ENCODE data around the gene TSSK3.

The TSSK3 gene

DNA sequence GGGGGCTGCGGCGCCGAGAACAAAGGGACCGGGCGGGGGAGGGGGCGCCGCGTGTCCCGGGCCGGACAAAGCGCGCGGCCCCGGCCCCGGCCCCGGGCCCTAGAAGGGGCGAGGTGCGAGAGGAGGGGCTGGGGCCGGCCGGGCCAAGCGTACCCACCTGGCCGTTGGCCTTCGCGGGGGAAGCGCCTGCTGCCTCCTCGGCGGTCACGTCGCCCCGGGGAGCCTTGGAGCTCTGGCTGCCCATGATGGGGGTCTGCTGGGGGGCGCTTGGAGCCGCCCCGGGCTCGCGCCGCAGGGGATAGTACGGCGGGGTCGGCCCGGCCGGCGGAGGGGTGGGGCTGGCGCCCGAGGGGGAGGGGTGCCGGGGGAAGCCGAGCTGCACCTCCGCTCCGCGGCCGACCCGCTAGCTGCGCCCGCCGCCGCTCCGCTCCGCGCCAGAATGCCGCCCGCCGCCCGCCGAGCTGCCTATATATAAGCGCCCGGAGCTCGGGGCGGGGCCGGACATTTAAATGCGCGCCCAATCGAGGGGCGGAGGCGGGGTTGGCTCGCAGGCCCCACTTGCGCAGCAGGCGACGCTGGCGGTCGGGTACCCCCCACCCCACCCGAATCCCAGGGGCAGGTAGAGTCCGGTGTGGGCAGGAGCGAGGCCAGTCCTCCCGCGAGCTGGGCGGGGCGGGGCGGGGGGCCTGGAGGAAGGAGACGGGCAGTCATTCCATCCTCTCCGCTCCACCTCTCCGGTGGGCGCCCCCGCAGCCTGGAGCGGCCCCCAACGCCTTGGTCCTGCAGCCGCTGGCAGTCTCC, 26.3 kb upstream of the TSSK3 start, which contains the start of gene MARCKSL1:
TSS of gene MARCKSL1 (minus strand) at position 444 of the 801 bp plus-strand sequence. CDS start at position 244, 200 bp downstream.
- H3K4me3 Mint-ChIP-seq: peak within 1 kb of the TSS; percentile 87
- peaks cover 52% of the 10 kb centered on the region for H3K4me1 Mint-ChIP-seq (ENCODE audit: low read depth)
- no peaks in the 10 kb centered on the region for H3K9me3 Mint-ChIP-seq
- H3K27me3 Mint-ChIP-seq: no peaks in the 10 kb centered on the region
- H3K27ac Mint-ChIP-seq: peak within 1 kb of the TSS; percentile 65
- peaks cover 31% of the 10 kb centered on the region for H3K36me3 Mint-ChIP-seq (ENCODE audit: low read depth)

DNA sequence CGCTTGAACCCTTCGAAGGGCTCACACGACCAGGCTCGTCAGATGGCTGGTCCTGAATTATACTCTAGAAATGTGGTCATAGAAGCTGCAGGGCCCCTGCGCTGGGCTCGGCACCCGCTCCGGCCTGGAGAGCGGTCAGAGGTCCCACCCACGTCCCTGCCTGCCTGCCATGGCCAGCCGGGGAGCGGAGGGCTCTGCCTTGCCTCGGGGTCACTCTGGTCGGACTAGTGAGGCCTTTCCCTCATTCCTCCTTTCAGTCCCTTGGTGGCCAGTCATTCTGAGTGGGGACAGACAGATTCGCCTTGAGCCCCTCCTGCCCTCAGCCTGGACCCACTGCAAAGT, 25.8 kb upstream of the TSSK3 start:
- Mint-ChIP-seq H3K9me3 (no peaks in the 10 kb centered on the region), H3K27ac (no peak overlapping the region), H3K27me3 (no peaks in the 10 kb centered on the region), H3K36me3 (ENCODE audit: low read depth) (peaks cover 25% of the 10 kb centered on the region), H3K4me1 (ENCODE audit: low read depth) (peaks cover 52% of the 10 kb centered on the region), H3K4me3 (peak overlapping the region; percentile 41)

DNA sequence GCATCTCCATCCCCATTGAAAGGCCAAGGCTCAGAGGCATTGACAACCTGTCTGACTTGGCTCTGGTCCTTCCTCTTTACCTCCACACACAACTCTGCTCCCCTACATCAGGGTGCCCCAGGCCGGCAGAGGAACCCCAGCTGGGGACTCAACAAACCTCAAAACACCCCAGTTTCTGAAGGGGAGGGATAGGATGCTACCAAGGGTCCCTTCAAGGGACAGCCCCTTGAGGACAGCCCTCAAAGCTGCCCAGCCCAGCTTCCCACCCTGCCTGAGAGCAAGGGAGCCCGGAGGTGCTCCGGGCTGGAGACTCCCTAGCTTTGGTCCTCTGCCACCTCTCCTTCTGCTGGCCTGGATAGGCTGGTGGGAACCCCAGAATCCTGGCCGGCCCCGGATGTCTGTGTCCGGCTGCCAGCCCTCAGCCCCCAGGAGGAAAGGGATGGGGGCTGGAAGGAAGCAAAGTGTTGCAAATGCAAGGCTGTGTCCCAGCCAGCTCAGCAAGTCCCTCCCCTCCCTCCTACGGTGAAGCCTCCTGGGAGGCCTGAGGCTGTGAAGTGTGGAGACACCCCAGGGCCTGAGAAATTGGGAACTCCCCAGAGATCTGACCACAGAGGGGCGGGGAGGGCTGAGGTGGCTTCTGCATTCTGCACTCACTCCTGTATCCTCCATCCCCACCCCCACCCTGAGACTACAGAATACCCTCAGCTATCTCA, 25.2 kb upstream of the TSSK3 start:
- Mint-ChIP-seq H3K36me3 (ENCODE audit: low read depth) (peaks cover 19% of the 10 kb centered on the region), H3K4me1 (ENCODE audit: low read depth) (peaks cover 52% of the 10 kb centered on the region), H3K9me3 (no peaks in the 10 kb centered on the region), H3K27ac (peak overlapping the region; percentile 47), H3K4me3 (peak overlapping the region; percentile 41), H3K27me3 (no peaks in the 10 kb centered on the region)

DNA sequence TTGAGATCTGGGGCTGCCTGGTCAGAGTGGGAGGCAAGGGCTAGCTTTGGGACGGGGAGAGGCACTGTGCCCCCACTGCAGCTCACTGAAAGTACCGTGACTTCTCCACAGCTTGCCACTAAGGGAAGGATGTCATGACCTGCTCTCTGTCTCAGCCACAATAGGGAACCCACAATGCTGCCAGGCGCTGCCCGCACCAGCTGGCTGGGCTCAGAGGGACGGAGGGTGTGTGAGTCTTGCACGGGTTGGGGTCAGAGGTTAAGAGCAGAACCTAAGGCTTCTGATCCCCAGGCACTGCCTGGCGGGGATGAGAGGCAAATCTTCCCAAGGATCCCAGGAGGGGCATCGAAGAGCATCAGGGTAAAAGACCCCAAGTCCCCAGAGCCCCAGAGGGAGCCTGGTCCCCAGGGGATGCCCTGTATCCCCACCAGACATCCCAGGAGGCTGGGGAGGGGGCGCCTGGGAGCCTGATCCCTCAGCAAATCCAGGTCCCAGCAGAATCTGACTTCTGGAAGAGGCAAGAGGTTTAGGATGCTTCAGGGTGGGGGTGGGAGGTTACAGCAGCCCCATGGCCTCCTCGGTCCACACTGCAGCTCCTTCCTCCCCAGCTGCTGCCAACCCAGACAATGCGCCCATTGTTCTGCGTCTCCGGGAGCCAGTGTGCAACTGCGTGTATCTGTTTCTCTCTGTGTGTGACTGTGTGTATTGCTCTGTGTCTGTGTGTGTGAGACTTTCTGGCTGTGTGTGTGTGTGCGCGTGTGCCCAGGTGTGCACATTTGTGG, 24.3 kb upstream of the TSSK3 start:
- Mint-ChIP-seq H3K36me3 (ENCODE audit: low read depth) (peaks cover 11% of the 10 kb centered on the region), H3K27me3 (no peaks in the 10 kb centered on the region), H3K27ac (peak overlapping the region; percentile 47), H3K4me1 (ENCODE audit: low read depth) (peaks cover 59% of the 10 kb centered on the region), H3K9me3 (no peaks in the 10 kb centered on the region), H3K4me3 (peak overlapping the region; percentile 48)

DNA sequence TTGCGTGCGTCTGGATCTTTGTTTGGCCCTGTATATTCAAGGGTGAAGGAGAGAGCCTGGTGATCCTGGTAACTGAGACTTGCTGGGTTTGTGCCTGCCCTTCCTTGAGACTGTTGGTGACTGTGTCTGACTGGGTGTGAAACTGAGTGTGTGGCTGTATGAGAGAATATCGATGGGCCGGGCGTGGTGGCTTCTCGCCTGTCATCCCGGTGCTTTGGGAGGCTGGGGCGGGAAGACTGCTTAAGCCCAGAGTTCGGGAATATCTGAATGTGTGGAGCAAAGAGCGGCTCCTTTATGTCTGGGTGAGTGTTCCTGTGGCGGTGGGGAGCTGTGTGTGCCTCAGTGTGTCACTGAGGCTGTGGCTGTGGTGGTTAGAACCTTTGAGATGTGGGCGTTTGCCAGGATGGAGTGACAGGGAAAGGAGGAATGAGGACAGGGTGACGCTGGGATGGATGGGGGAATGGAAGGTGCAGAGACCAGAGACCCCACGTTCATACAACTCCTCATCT, 23.6 kb upstream of the TSSK3 start:
- H3K27ac Mint-ChIP-seq: no peak overlapping the region
- H3K36me3 Mint-ChIP-seq (ENCODE audit: low read depth): peaks cover 7% of the 10 kb centered on the region
- no peak overlapping the region for H3K4me3 Mint-ChIP-seq
- H3K27me3 Mint-ChIP-seq: no peaks in the 10 kb centered on the region
- H3K4me1 Mint-ChIP-seq (ENCODE audit: low read depth): peaks cover 55% of the 10 kb centered on the region
- H3K9me3 Mint-ChIP-seq: no peaks in the 10 kb centered on the region

- H3K9me3 Mint-ChIP-seq: no peaks in the 10 kb centered on the region
- H3K27ac Mint-ChIP-seq: peak overlapping the region; percentile 40
- H3K36me3 Mint-ChIP-seq (ENCODE audit: low read depth): no peaks in the 10 kb centered on the region
- H3K4me1 Mint-ChIP-seq (ENCODE audit: low read depth): peaks cover 48% of the 10 kb centered on the region
- peak overlapping the region; percentile 2 for H3K4me3 Mint-ChIP-seq
- H3K27me3 Mint-ChIP-seq: no peaks in the 10 kb centered on the region
Observed at GRCh38 chr1:32339363-32339978, 22.9 kb upstream of the TSSK3 start.

- Mint-ChIP-seq H3K9me3 (no peaks in the 10 kb centered on the region), H3K4me1 (ENCODE audit: low read depth) (peaks cover 56% of the 10 kb centered on the region), H3K4me3 (no peak overlapping the region), H3K36me3 (ENCODE audit: low read depth) (no peaks in the 10 kb centered on the region), H3K27ac (no peak overlapping the region), H3K27me3 (no peaks in the 10 kb centered on the region)
Observed at GRCh38 chr1:32341186-32341757, 21.1 kb upstream of the TSSK3 start.

DNA sequence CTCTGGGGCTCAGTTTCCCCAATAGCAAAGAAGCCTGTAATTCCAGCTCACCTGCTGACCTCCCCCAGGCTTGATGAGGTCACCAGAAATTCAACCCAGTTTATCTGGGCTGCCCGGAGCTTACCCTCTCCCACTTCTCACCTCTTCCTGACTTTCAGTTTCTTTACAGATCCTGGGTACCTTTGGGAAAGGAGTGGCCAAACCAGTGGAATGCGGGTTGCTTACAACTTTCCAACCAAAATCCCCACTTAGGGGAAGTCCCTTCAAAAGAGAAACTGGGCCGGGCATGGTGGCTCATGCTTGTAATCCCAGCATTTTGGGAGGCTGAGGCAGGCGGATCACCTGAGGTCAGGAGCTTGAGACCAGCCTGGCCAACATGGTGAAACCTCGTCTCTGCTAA, 20.4 kb upstream of the TSSK3 start:
- no peaks in the 10 kb centered on the region for H3K36me3 Mint-ChIP-seq (ENCODE audit: low read depth)
- no peak overlapping the region for H3K27ac Mint-ChIP-seq
- H3K27me3 Mint-ChIP-seq: no peaks in the 10 kb centered on the region
- H3K4me1 Mint-ChIP-seq (ENCODE audit: low read depth): peaks cover 56% of the 10 kb centered on the region
- no peaks in the 10 kb centered on the region for H3K9me3 Mint-ChIP-seq
- H3K4me3 Mint-ChIP-seq: no peak overlapping the region

DNA sequence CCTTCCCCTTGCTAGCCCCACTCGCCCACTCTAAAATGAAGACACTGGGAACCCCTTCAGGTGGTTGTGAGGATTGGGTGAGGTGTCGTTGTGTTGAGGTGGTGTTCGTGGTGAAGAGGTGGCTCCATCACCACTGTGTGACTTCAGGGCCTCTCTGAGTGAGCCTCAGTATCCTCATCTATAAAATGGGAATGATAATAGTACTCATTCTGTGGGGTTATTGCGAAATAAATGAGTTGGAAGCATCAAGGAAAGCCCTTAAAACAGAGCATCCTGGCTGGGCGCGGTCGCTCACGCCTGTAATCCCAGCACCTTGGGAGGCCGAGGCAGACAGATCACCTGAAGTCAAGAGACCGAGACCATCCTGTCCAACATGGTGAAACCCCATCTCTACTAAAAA, 19.6 kb upstream of the TSSK3 start:
- Mint-ChIP-seq H3K9me3 (no peaks in the 10 kb centered on the region), H3K27me3 (no peaks in the 10 kb centered on the region), H3K36me3 (ENCODE audit: low read depth) (no peaks in the 10 kb centered on the region), H3K4me1 (ENCODE audit: low read depth) (peaks cover 48% of the 10 kb centered on the region), H3K4me3 (no peak overlapping the region), H3K27ac (no peak overlapping the region)

DNA sequence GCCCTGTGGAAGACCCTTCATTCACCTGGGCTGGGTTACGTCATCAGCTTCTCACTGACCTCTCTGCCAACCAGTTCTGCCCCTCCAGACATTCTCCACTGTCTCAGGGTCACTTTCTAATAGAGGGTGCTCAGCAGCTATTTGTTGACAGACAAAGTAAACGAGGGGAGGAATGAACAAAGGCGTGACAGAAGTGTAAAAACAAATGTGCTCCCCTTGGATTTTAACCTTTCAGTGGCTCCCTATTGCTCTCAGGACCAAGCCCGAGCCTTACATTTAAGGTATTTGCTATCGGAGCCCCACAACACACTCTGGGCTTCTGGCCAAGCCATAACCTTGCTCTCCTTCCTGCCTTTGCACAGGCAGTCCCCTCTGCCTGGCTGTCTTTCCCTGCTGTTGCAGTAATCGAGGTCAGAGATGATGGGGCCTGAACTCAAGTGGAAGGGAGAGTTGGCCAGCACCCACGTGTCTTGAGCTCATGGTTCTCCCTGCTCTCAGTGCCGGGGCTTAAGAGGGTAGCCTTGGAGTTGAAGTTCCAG, 17.0 kb upstream of the TSSK3 start:
- Mint-ChIP-seq H3K9me3 (peaks cover 2% of the 10 kb centered on the region), H3K27ac (no peak overlapping the region), H3K27me3 (no peaks in the 10 kb centered on the region), H3K4me3 (no peak overlapping the region), H3K4me1 (ENCODE audit: low read depth) (peaks cover 42% of the 10 kb centered on the region), H3K36me3 (ENCODE audit: low read depth) (no peaks in the 10 kb centered on the region)

GRCh38 chr1:32346532-32347157, 15.7 kb upstream of the TSSK3 start:
- Mint-ChIP-seq H3K9me3 (peaks cover 6% of the 10 kb centered on the region), H3K4me3 (no peak overlapping the region), H3K4me1 (ENCODE audit: low read depth) (peaks cover 51% of the 10 kb centered on the region), H3K36me3 (ENCODE audit: low read depth) (no peaks in the 10 kb centered on the region), H3K27ac (no peak overlapping the region), H3K27me3 (no peaks in the 10 kb centered on the region)

DNA sequence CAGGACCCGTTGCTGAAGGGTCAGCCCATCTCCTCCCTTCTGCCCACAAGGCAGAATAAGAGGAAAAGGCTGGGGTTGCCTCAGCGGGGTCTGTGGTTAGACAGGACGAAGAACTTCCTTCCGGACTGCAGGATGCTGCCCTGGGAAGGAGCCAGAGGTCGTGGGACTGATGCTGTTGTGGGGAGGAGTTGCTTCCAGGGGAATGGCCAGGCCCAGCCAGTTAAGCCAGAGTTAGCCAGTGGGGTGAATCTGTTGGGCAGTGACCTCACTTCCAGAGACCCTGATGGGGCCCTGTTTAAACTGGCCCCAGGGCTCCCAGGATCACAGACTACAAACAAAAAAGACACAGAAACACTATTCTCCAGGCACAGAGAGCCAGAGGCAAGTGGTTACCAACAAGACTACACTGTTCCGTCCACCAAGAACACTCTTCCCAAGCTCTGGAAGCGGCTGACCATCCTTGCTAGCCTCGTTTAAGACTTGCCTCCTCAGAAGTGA, 13.1 kb upstream of the TSSK3 start:
- Mint-ChIP-seq H3K27me3 (no peaks in the 10 kb centered on the region), H3K36me3 (ENCODE audit: low read depth) (no peaks in the 10 kb centered on the region), H3K9me3 (peaks cover 6% of the 10 kb centered on the region), H3K27ac (no peak overlapping the region), H3K4me1 (ENCODE audit: low read depth) (peaks cover 57% of the 10 kb centered on the region), H3K4me3 (peak overlapping the region; percentile 30)

- Mint-ChIP-seq H3K4me1 (ENCODE audit: low read depth) (peaks cover 48% of the 10 kb centered on the region), H3K36me3 (ENCODE audit: low read depth) (peaks cover 4% of the 10 kb centered on the region), H3K27me3 (no peaks in the 10 kb centered on the region), H3K27ac (peak overlapping the region; percentile 81), H3K9me3 (peaks cover 6% of the 10 kb centered on the region), H3K4me3 (peak overlapping the region; percentile 83)
Observed at GRCh38 chr1:32350785-32351398, 11.4 kb upstream of the TSSK3 start.
